Endometrium (tissue), 2 donors: ENCODE measurements around the gene MACROD2.

ENCODE experiments used
- FAIRE-seq: peaks from 2 replicates; lab custom pipeline; 2012; peaks lifted over from hg19 to GRCh38; lab: Jason Lieb, UNC
- donor health status: control.
- donor health status: control.

MACROD2 gene

DNA sequence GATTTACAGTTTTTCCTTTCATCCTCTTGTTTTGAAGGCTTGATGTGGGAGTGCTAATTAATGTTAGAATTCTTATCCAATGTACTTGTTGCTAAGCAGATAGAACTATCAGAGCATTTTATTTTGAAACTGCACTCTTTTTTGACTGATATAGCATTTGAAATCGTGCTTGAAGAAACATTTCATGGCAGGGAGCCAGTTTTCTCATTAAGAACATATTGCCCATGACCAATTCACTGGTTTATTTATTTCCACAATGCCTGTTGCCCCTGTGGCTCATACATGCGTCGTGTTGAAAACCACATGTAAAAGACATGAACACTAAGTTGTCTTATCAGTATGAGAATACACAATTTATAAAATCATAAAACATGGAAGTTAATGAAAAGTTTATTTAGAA lies 821.8 kb downstream of the MACROD2 start:
- FAIRE-seq: no peak

DNA sequence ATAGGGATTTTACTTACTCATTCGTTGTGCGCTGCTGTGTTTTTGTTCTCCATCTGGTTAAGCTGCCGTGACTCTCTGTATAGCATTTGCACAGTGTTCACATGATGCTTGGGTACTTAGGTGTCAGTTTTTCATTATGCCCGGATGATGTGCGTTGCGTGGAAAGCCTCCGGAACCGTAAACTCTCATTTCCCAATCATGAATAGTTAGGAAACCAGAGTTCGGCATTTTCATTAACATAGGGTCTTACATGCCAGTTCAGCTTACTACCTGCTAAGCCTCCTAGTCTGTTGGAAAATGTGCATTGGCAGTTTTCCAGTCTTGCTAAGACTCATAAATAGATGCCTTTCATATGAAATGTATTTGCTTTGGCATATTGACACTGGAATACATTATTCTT lies 825.5 kb downstream of the MACROD2 start:
- FAIRE-seq: no peak

DNA sequence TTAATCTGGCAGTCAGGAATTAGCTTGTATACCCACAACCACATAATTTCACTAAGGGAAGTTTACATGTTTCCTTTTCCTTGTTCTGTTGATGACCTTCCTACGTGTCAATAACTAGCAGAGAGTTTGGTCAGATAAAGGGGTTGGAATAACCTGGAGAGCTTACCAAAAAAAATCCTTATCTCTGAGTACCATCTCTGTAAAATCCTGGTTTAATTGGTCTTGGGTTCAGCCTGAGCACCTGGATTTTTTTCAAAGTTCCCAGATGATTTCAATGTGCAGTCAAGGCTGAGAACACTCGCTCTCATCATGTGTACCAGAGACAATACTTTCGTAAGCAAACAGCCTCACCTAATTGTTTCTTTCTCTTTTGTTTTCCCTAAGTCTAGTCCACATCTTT lies 825.9 kb downstream of the MACROD2 start:
- no peak for FAIRE-seq

DNA sequence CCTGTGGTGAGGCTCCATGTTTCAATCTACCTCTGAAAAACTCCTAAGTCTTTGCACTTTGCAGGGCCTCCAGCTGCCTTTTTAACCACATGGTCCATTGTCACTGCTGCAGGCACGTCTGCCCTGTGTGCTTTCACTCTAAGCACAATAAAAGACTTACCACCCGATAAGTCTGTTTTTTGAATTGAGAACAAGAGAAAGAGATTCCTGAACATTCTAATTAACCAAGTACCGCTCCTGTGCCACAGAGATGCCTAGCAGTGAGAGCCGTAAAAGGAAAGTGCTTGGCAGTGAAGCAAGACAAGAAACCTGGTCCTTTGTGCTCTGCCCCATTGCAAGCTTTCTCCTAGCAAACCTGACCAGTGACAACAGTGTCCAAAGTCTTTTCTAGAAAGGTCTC lies 829.7 kb downstream of the MACROD2 start:
- no peak for FAIRE-seq

DNA sequence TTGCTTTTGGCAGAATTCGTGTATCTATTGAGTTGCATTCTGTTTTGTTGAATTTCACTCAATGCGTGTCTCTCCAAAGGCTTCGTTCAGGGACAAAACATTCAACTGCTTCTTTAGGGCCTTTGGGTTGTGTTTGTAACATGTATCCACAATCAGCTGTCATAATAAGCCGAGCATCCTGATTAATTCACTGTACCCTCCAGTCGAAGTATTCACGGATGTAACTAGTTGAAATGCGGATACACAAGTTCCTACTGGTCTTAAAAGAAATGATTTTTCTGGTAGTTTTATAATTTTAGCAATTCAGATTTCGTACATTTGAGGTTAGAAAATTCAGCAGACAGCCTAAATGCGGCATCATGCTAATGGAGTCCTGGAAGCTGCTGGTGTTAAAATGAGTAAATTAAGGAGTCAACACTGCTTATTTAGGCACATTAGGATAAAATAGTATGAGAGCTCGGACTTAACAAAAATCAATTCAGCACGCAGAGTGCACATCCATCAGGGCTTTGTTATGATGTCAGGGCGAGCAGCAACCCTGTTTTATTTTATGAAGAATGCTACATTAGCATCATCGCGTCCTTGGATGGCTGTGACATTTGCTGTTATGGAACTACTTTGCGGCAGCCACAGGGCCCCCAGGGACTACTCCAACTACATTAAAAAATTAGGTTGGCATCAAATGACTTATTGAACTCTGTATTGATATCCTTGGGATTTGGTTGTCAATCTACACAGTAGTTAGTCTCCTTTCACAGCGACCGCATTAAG lies 831.4 kb downstream of the MACROD2 start:
- FAIRE-seq: no peak

DNA sequence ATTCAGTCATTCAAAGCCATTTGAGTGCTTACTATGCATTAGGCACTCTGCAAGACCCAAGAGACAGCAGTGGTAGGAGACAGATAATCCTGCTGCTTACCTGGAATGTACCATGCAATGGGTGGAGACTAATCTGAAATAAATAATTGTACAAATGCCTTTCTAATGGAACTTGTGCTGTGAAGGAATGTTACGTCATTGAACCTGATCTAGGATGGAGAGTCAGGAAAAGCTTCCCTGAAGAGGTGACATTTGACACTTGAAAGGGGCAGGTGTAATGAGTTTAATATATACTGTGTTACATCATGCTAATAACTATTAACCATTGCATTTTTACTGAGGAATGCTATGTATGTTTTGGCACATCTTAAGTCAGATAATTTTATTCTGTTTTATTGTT lies 833.1 kb downstream of the MACROD2 start:
- FAIRE-seq: no peak

DNA sequence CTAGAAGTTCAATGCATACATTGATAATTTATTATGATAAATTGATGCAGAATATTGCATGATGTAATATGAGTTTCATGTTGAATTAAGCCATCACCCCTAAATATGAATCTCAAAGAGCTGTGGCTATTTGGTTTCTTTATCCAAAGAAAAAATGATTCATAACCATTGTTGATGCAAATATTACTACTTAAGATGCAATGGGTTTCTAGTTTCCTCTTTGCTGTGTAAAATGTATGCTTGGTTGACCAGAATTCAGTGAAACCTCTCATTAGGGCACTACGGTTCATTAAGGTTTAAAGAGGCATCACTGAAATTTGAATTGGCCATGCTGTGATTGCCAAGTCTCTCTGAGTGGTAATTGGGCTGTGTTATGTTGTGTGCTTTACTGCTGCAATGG lies 834.6 kb downstream of the MACROD2 start:
- no peak for FAIRE-seq

DNA sequence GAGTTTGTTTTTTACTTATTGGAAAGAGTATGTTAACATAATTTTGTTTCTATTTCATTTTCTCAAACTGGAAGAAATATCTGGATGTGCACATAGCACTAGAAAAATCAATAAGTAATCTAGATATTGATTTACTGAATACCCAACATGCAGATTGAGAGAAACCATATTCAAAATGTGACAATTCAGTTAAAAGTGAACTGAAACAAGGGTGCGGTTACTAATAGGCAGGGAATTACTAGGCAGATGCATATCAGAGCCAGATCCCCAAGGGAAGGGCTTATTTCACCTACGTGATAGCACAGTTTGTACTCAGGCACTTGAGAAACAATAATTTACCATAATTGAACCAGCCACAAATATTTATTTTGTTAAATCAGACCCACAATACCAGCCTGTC lies 835.1 kb downstream of the MACROD2 start:
- FAIRE-seq: peak; percentile 29

DNA sequence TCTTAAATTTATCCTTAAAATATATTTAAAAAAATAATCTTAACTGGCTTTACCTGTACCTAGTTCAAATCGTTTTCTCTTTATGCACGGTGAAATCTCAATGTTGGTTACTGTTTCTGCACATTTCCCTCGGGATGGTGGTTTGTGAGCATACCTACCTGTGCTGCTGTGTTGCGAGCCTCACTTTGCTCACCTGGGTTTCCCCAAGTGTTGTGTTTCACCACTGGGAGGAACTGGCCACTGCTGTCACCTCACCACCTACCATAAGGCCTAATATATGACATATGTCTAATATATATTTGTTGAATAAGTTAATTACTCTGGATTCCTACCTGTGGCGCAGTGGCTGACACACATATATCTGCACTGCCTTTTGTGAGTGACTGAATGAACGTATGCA lies 835.6 kb downstream of the MACROD2 start:
- no peak for FAIRE-seq

DNA sequence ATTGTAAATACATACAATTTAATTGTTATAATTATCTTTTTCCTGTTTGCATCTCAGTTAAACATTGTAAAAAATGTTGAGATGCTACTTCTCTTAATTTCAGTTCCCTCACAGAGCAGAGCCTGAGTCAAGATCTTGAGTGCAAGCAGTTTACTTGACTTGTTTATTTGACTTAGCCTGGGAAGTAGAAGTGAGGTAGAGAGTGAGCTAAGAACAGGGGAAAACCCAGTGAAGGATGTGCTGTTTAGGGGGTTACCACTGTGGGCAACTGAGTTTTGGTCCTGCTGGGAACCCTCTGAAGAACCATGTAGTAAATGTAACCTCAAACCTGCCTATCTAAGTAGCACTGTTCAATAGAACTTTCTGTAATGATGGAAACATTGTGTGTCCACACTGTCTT lies 837.3 kb downstream of the MACROD2 start:
- no peak for FAIRE-seq

DNA sequence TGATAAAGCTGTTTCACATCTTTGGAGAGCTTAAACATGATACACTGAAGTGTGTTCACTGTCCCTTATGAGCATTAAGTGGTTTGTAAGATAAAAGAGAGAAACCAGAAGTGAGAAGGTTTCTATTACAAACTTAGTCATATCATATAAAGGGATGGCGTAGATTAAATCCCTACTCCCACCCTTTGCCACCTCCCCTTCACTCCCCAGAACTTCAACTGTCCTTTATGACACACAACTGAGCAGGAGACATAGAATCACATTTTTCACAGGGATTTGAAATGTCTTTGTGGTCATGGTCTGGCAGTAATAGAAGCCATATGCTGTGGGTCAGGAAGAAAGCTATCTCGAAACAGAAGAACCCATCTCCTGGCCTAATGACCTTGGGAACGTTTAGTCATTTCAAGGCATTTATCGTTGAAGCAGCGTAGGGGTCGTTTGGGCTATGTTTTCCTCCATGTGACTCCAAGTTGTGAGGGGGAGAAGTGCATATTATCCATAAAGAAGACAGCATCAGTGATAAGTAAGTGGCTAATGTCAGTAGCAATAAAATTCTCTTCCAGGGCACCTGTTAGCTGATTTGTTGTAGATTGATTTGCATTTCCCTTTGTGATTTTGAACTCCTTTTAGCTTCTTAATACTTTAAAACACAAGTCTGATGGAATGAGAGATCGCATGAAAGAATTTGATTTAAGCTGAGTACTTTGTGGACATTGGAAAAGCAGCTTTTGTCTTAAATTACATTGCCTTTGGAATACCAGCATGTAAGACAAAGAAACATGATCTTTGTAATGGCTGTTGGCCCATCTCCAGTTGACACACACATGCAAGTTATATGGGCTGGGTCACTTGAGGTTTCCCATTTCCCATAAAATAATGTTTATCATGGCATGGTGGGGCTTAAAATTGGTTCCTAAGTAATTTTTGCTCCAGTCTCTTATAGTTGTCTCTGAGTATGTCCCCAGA lies 843.6 kb downstream of the MACROD2 start:
- FAIRE-seq: no peak

DNA sequence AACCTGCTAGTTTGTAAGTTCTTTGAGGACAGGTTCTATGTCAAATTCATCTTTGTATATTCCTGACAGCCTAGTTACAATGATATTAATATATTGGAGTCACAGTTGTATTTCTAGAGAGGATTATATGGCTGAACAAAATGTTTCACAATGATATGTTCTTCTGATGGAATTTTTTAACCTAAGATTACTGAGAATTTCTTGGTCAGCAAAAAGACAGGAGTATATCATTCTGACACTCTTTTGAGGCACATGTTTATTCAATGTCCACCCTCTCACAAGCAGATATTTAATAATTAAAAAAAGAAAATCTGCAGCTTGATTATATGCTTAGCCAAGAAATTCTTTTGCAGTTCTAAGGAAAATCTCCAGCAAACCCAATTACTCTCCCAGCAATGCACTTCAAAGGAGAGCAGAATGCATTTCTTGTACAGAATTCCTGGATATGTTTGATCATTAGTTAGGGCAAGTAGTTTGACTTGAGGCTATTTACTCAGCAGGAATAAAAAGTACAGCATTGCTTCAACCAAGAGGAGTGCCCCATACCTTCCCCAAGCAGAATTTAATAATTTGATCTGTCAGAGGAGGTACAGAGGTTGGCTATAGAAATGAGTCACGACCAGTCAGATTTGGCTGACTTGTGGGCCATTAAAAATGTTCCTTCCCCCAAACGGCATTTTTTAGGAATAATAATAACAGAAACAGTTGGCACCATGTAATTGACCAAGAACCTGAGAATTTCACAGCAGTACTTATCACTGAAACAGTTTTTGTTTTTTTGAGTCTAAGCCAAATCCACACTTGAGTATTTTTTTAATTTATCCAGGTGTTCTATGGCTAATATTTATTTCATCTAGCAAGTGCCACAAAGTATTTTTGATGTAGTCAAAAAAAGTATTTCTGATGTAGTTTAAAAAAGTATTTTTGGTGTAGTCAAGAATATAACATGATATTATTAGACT lies 850.2 kb downstream of the MACROD2 start:
- FAIRE-seq: no peak

DNA sequence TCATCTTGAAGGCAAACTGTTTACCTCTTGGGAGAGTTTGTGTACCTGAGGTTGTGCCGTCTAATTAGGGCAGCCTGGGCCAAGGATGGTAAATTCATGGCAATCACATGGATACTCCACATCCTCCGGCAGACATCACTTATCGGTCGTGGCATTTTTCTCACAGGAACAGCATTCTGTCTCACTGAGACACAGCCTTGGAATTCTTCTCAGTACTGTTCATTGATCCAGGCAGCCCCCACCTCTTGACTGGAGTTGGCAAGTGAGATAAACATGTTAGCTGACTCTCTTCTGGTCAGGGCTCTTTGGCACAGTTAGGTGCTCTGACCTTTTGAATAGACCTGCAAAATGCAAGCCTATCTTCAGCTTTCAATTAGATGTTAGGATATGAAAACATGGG lies 853.5 kb downstream of the MACROD2 start:
- FAIRE-seq: no peak

DNA sequence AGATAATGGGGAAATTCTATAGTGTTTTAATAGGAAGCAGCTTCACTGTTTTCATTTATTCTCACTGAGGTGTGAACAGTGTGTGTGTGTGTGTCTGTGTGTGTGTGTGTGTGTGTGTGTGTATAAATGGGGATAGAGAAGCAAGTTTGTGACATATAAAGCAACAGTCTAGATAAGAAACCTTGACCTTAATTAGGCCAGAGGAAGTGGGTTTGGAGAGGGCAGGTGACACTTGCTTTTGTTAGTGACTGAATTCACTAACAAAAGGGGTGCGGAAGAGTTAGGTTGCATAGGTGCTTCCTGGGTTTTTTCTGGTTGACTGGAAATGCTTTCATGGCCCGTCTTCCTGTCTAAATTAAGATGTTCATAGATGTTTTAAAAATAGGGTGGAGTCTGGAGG lies 857.8 kb downstream of the MACROD2 start:
- no peak for FAIRE-seq

DNA sequence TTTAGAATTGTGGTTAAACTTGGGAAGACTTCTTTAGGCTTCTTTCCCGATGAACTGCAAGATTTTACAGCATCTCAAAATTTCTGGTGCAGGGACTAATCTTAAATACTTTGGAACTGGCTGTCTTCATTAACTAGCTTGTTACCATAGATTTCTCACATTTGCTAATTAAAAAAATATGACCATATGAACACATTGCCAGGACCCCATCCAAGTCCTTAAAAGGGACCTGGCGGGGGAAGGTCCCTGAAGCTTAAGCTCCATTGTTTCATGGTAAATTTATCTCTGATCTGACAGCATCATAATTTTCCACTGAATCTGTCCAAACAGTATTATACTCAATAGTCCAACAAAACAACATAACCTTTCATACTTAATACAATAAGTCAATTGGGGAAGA lies 859.9 kb downstream of the MACROD2 start:
- FAIRE-seq: no peak

DNA sequence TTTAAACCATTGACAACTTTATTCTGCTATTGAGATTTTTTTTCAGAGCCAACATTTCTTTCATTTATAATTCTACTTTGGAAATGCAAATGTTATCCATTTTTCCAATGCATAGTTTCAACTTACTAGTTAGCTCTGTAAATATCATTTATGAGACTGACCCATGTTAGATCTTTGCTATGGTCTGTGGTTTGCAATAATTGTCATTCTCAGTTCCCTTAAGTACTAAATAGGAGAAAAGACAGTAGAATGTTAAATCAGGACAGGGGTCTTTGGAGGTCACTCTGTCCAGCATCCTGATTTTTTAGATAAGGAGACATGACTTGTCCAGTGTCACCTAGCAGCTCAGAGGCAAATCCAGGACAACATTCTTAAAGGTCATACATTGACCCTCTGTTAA lies 864.3 kb downstream of the MACROD2 start:
- no peak for FAIRE-seq

DNA sequence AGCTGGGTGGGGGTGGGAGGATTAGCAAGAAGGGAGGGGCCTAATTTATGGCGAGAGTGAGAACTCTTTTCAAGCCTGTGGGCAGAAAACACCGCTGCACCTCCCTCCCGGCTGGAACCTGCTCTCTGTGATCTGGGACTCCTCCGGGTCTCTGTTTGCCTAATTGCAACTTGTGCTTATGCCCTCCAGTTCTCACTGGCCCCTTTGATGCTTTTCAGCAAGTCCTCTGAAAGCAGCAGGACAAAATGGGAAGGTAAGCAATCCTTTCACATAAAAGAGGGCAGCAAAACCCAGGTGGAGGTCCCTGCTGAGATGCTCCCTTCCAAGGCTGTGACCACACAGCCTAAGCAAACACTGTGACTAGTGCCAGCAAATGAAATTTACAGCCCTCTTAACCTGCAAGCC lies 865.1 kb downstream of the MACROD2 start:
- no peak for FAIRE-seq

DNA sequence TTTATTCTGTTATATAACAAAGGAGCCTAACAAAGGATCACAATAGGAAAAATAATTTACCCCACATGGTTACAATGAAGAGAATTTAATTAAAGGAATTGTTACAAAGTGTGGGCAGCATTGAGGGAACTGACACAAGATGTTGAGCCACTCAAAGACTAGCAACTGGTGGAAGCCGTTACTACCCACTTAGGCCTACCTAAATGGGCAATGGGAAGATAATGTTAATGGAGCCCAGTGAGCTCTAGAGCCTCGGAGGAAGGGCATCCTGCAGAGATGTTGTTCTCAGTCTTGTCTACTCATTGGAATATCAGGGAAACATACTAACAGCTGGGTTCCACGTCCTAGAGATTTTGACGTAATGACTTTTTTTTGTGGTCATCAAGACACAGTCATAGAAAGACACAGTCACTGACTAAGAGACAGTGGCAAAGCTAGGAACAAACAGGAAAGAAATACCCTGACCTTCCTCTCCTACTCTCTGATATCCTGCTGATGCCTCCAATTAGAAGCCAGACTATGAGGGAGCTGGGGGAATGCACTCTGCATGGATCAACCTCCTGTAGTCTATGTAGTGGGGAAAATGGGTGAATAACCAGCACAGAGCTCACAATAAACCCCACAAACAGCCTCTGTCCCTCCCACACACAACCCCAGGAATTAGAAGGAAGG lies 865.8 kb downstream of the MACROD2 start:
- FAIRE-seq: no peak

DNA sequence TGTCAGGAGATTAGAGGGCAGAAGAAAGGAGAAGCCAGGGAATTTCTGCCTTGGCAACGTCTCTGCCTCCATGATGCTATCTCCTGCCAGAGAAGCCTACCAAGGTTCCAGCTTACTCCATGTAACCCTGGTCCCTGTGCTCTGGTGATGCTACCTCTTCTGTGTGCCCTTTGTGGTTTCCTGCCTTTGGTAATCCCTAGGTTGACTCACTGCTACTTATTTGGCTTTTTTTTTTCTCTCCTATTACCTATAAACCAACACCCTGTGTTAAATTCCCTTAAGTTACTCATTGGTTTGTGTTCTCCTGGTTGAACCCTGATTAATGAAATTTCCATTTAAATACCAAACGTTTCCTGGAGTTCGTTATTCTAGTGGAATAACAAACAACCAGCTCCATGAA lies 869.9 kb downstream of the MACROD2 start:
- no peak for FAIRE-seq

DNA sequence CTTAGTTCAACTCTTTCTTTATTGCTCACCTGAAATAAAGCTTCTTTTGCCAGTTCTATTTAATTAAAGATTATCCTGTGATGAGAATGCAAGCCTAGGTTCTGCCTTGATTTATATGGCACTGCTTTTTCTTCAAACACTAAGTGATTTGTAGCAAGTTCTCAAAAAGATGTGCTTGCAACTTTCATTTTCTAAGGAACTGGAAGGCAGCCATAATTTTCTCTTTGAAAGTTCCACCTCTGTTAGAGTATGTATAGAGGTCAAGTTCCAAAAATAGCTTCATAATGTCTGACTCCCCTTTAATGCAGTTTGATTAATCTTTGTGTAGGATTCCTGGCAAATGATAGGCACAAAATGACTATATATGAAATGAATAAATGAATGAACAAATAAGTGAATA lies 870.4 kb downstream of the MACROD2 start:
- FAIRE-seq: no peak

DNA sequence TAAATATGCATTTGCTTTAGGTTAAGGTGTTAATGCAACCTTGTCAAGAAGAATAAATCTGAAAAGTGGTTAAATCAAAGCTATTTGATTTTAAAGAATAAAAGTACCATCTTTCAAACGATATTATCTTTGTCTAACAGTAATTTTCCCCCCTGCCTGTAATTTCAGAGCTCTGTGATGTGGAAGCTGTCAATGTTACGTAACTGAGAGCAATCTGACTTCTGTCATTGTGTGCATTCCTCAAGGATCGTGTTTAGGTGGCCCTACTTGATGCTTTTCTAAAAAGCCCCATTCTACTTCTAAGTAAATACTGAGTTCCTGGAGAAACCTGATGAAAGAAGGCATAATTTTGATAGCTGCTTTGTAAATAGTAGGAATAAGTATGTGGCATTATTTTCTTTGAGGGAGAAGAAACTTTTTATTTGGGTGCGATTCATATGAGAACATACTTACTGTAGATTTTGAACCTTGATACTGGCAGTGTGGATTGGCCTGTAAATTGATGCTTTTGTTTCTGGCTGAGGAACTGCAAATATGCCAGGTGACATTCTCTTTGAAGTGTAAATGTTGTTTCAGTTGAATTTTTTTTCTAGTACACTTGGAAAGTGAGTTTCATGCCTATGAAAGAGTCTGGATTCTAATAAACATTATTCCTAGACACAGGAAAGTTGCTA lies 871.7 kb downstream of the MACROD2 start:
- FAIRE-seq: no peak
